Parietal lobe (tissue), 1 donor: ENCODE data around the gene BOLL. TPM values are rescaled to one million over a fixed set of nuclear protein-coding genes. Genes with fewer than 3 reads are reported as not detected.

Experiments
- total RNA-seq: library from RNA; depleted of rRNA; stranded (reverse); fragments of >200 nt; gene quantifications from one replicate; pipeline ENCODE4 v1.2.3, GENCODE V29; 2014

BOLL gene, protein sequence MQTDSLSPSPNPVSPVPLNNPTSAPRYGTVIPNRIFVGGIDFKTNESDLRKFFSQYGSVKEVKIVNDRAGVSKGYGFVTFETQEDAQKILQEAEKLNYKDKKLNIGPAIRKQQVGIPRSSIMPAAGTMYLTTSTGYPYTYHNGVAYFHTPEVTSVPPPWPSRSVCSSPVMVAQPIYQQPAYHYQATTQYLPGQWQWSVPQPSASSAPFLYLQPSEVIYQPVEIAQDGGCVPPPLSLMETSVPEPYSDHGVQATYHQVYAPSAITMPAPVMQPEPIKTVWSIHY
- not detected for total RNA-seq

DNA sequence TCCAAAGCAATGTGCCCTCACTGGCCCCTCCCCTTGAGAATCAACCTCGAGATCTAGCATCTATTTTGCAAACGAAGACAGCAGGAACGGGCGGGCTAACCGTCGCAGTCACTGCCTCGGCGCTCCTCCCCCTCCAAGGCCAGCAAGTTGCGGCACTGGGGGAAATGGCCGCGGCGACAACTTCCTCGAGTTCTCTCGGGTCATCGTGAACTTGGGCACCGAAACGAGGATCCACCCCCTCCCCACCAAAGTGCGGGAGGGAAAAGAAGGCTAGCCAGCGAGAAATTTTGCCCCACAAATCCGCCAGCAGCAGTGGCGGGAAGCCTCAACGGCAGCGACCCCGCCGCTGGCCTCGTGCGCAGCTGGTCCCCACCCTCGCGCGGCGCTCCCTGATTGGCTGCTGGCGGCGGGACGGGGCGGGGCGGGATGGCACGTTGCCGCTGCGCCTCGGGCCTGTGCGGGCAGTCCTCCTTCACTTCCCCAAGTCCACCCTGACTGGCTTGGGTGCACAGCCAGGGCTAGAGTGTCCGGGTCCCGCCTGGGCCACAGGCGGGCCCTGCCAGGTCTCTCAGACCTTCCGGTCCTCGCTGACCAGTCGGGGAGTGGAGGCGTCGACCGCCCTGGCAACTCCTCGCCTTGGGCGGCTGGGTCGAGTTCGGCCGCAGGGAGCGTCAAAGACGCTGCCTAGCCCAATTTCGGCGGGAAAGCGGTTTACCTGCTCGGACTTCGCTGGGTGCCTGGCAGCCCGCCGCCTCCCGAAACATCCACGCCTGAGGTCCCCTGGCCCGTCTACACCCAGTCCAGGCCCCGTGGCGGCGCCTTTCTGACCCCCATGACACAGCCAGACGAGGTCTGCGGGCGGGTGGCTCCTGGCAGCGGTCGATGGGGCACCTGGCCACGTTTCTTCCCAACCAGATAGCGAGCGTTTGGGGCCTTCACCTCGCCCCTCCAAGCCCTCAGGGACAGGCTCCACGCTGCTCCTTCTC lies at the start of gene BOLL:
Gene BOLL, minus strand, starts transcription at position 364 of the 986 bp plus-strand sequence. CDS start 3,469 bp downstream, outside the sequence.

DNA sequence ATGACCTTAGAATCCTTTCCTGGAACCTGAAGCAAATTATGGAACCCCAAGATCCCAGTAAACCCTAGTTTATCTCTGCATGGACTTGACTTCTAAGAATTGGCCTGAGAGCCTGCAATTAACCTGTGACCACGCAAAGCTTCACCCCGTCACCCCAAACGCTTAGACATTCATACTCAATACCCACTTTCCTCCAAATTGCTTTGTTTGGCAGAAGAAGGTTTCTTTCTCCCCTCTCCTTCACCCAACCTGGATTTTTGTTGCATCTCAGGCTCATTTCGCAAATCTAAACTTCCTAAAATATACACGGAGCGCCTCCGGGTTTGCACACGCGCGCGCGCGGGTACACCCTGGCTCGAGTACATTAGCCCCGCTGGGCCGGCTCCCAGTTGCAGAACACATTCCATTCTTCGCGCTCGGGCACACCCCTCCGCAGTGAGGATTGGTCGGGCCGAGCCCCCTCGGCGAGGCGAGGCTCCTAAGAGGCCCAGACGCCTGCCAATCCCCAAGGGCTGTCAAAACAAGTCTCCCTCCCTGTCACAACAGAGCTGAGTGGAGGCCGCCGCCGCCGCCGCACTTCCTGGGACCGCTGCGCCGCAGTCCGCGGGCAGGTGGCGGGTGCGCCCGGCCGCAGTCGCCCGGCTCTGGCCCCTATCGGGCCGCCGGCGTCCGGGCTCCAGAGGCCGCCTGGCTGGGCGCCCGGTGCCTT lies 19.1 kb upstream of the BOLL start, which contains the start of gene PLCL1:
Gene PLCL1, plus strand, starts transcription at position 545 of the 709 bp plus-strand sequence.

DNA sequence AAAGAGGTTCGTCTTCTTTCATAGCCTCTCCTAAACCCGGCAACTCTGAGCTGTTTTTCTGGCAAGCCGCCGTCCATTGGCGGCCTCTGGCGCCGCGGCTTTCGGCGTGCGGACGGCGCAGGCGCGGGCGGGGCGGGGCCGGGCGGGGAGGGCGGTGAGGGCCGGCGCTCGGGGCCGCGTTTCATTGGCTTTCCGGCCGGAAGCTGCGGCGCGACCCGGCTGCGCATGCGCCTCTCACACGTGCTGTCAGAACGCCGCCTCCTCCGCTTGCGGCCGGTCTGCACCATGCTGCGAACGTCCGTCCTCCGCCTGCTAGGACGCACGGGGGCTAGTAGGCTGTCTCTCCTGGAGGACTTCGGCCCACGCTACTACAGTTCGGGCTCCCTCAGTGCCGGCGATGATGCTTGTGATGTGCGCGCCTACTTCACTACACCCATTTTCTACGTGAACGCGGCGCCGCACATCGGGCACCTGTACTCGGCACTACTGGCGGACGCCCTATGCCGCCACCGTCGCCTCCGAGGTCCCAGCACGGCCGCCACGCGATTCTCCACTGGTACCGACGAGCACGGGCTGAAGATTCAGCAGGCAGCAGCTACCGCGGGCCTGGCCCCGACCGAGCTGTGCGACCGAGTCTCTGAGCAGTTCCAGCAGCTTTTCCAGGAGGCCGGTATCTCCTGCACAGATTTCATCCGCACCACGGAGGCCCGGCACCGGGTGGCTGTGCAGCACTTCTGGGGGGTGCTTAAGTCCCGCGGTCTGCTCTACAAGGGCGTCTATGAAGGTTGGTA lies 79.8 kb downstream of the BOLL start, which contains the start of gene MARS2:
Gene MARS2, plus strand, starts transcription at position 249 of the 791 bp plus-strand sequence. Its CDS starts 37 bp downstream, at position 286.

Other genes with a start within 250 kb of the BOLL start
- 26.0 TPM for gene RFTN2, start 109.7 kb downstream of the BOLL start, total RNA-seq
- 14.1 TPM for gene MARS2, start 80.0 kb downstream of the BOLL start, total RNA-seq
- gene PLCL1, start 19.3 kb upstream of the BOLL start, total RNA-seq: 31.0 TPM